Astrocyte (in vitro differentiated cells and primary cell): Measurements from ENCODE around the gene SNRPN.

ENCODE experiments used
- CTCF ChIP-seq: IDR thresholded peaks from 2 replicates; pipeline ENCODE4 v1.5.1; 2011; ENCODE audit warnings: low read depth, mild to moderate bottlenecking, inconsistent platforms, low read length, moderate library complexity; ENCODE audit not compliant: insufficient read depth
- EZH2 ChIP-seq: IDR thresholded peaks from 2 replicates; pipeline ENCODE4 v1.6.1; 2012; ENCODE audit warnings: mild to moderate bottlenecking, low read length, inconsistent platforms; ENCODE audit not compliant: insufficient read depth

DNA sequence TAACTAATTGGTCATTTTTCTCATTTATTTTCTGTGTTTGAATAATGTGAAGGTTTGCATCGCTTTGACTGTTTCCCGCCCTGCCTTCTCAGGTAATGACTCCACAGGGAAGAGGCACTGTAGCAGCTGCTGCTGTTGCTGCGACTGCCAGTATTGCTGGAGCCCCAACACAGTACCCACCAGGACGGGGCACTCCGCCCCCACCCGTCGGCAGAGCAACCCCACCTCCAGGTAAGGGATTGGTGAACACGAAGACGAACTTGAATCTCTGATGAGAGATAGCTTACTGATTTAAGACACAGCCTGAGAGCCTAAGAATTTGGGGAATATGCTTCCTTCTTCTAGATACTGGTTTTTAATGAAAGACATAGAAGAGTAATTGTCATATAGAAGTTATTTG, 22.9 kb downstream of the SNRPN start:
- TF ChIP-seq CTCF (no peak), EZH2 (no peak)
